GM21576 (cell line): Measurements from ENCODE around the gene IL17C.

ENCODE experiments used
- ATAC-seq: cut with Tn5 transposase; IDR thresholded peaks from one replicate; pipeline ENCODE4 v1.9.1; 2021; ENCODE audit warnings: mild to moderate bottlenecking, moderate library complexity; ENCODE audit not compliant: unreplicated experiment

The IL17C gene

DNA sequence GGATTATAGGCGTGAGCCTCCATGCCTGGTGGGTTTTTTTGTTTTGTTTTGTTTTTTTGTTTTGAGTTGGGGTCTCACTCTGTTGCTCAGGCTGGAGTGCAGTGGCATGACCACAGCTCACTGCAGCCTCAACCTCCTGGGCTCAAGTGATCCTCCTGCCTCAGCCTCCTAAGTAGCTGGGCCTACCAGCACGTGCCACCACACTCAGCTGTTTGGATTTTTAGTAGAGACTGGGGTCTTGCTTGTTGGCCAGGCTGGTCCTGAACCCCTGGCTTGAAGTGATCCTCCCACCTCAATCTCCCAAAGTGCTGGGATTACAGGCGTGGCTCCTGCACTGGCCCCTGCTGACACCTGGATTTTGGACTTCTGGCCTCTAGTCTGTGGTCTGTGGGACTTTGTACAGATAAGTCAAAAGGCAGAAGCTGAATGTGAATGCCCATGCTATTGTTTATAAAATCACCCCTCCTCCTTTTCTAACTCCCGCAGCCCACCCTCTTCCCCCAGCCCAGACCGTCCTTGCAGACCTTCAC is 42.2 kb downstream of the IL17C start:
- ATAC-seq, result no peak

DNA sequence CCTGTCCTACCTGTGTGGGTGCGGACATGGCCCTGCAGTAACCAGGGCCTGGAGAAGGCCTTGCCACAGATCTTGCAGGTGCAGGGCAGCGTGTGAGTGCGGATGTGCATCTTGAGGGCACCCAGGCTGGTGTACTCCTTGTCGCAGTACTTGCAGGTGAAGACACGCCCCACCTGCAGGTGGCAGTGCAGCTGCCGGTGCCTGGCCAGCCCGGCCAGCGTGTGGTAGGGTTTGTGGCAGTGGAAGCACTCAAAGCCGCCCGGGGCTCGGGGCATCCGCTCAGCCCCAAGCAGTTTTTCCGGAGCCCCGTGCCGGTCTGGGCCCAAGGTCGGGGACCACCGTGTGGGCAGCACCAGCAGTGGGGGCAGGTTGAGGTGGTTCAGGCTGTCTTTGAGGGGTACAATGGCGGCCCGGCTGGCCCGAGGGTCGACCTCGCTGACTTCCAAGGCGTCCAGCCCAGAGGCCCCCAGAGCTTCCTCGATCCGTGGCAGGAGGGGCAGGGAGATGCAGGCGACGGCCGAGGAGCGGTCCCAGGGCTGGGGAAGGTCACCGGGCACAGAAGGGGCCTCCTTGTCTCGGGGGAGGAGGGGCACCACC is 42.8 kb downstream of the IL17C start:
- no peak for ATAC-seq

DNA sequence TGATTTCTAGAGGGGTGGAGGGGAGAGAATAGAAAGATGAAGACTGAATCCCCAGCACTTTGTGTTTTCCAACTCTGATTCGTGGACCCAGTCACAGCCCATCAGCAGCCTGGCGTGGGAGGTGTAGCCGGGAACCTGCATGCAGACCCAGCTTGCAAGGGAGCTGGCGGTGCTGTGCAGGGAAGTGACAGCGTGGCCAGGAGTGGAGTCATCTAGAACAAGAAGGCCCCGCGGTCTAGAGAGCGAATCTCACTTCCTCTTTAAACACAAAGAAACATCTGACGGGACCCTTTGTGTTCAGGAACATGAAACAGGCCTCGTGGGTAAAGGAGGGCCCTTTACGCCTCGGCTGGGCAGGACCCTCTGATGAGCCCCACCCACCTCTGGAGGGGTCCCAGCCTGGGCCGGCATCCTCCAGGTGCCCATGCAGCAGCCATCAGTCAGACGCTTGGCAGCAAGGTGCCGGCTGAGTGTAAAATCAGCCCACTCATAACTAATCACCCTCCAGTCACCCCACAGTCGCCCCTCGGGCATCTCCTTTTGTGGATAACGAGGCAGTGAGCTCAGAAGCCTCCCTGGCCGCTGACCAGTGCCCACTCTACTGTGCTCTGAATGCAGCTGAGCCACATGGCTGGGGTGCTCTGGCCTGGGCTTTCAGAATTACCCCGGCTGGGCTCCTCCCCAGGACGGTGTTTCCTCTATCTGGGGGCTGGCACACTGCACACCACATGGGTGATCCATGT is 43.5 kb downstream of the IL17C start:
- ATAC-seq, result peak; percentile 62

DNA sequence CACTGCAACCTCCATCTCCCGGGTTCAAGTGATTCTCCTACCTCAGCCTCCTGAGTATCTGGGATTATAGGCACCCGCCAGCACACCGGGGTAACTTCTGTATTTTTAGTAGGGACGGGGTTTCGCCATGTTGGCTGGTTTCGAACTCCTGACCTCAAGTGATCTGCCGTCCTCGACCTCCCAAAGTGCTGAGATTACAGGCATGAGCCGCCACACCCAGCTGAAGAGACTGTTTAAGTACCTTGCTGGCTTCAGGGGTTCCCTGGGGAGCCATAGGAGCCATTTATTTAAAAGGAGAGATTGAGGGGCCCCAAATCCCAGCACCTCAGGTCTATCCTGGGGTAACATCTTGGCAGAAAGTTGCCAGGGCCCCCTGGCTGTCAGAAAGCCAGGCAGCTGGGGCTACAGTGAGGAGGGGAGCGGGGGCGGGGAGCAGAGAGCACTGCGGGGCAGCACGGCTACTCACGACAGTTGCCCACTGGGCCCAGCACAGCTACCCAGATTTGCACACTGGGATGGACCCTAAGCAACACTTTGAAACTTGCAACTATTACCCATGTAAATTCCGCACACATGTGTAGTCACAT is 46.3 kb downstream of the IL17C start:
- no peak for ATAC-seq

DNA sequence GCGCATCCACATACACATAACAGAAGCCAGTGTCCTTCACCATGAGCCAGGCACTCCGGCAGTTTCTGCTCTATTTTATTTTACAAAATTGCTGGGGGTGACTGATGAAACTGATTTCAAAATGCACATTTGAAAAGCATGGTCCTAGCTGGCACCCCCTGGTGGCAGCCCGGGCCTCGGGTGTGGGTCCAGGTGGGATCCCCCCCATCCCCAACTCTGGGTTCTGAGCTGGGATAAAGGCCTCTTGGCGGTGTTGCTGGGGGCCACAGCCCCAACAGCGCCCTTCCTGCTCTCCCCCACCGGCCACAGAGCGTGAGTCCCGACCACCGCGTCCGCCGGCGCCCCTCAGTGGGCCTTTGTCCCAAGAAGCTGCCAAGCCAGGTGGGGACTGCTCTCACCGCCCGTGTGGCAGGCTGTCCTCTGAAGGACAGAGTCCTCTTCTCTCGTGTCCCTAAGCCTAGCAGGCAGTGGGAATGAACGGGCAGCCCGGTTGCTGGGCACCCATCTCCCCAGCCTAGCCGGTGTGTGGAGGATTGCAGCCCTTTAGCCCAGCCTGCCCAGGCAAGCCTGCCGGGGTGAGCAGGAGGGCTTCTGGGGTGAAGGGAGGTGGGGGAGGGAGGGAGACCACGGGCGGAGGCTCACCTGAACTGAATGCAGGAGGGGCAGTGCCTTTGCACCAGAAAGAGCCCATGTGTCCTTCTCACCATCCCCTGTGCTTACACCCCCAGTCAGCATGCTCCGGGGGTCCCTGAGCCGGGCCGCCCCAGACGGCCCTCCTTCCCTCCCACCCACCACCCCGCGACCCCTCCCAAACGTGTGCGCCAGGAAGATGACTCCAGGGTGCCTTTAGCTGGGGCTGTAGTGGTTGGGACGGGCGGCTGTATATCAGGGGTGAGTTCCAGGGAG is 47.0 kb downstream of the IL17C start:
- ATAC-seq, result no peak

DNA sequence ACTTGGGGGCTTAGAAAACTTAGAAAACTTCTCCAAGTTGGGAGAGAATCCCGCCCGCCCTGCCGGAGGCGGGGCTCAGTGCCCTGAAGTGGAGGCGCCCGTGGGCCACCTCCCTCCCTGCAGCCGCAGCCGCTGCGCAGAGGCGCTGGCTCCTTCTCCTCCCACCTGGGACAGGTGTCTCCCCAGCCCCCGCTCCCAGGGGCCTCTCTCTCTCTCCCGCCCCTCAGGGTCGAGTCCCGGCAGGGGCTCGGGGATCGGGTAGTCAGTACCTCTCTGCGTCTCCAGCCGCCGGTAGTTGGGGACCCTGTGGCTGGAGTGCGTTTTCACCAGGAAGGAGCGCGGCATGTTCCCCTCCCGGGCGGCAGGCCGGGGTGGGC is 47.7 kb downstream of the IL17C start:
- no peak for ATAC-seq

DNA sequence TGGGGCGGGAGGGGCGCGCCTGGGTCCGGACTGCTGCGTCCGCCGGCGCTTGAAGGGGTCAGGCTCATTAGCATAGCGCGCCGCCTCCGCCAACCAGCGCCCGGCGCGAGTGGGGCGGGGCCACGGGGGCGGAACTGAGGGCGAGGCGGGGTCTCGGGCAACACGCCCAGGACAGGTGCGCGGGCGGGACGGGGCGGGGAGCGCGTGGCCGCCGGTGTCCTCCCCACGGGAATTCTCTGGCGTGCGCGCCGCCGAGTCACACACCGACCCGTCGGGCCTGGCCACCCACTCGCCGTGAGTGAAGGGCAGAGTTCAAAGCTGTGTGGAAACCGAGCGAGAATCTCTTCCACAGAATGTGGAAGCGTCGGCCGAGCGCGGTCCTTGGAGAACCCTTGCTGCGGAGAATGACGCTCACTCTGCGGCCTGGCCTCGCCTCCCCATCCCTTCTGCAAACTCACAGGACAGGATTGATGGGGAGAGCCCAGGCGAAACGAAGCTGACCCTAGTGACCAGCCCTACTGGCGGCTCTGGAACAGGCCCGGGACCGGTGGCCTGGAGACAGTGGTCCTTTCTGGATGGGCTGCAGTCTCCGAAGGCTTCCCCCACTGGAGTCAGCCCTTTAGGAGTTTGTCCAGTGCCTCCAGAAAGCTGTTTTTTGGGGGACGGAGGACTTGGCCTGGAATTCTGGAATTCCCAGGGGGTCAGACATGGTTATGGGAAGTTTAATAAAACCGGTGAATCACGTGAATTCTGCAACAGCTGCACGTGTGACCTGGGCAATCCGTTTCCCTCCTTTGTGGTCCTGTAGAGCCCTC is 48.3 kb downstream of the IL17C start, which contains the start of gene SNAI3:
TSS of gene SNAI3 (minus strand) at position 69 of the 815 bp plus-strand sequence. CDS start 101 bp downstream, outside the sequence.
- no peak for ATAC-seq

DNA sequence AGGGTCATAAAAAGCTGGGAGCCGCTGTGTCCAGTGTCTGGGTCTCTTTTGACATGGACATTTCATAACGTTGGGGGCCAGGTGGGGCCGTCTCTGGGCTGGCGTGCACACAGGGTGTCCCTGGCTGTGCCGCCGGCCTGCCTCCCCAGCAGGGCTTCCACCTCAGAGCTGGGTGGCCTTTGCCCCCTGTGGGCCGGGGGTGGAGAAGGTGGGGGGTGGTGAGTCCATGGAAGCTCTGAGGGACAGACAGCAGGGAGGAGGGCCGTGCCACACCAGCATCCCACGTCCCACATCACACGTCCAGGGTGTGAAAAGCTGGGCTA is 48.8 kb downstream of the IL17C start:
- ATAC-seq, result no peak

DNA sequence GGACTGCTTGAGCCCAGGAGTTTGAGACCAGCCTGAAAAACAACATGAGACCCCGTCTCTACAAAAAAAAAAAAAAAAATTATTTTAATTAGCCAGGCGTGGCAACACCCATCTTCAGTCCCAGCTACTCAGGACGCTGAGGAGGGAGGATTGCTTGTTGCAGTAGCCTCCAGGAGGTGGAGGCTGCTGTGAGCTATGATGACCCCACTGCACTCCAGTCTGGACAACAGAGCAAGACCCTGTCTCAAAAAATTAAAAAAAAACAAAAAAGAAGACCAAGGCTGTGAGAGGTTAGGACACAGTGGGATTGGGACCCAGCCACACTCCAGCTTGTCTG is 49.3 kb downstream of the IL17C start:
- ATAC-seq, result no peak

DNA sequence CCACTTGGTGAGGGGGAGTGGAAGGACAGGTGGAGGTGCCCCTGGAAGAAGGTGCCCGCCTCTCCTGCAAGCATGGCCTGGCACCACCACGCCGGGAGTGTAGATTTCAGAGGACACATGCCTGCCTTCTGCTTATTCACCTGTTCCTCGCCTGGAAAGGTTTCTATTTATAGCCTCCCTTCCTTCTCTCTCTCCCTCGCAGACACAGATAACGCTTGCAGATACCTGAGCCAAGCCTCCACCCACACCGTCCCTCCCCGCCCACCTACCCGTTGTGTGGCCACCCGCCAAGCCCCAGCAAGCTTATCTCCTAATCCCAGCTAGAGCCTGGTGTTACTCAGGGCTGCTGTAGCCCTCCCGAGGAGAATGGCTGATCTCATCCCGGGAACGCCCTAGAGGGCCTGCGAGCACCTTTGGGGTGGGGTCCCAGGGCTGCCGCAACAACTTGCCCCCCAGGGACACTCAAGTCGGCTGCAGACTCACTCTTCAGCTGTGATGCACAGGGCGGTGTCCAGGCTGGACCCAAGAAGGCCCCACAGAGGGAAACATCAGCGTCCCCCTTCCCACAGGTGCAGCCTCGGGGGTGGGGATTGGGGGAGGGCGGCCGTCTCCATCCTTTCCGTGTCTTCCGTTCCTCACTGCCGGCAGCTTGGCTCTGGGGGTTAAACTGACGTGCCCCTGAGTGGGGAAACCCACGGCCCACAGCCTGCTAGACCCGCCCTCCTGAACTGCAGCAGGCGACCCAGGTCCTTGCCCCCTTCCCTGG is 49.8 kb downstream of the IL17C start:
- no peak for ATAC-seq
